Astrocyte of the cerebellum (primary cell): Measurements from ENCODE around the gene KMT2A.
"Not testable (repeated sequence)": the region's sequence is repeated elsewhere in the genome, so short reads cannot be mapped to it uniquely, and the experiment has no call there.

ENCODE experiments used
- DNase-seq: peaks from one replicate; pipeline ENCODE4 v3.0.0-alpha.2; 2011; ENCODE audit warnings: low read depth
- H3K4me3 ChIP-seq: 2 replicates; pipeline ENCODE4 v1.5.1; 2011; ENCODE audit warnings: mild to moderate bottlenecking, low read depth, low read length, moderate library complexity
- in situ Hi-C: cut with HindIII; loops from 2 replicates; pipeline ENCODE4 v1.10.0; 2017; ENCODE audit warnings: low sequenced_read_pairs
- TF ChIP-seq, protein P1 (sequence below): IDR thresholded peaks from 2 replicates; pipeline ENCODE4 v1.5.1; 2012; ENCODE audit warnings: low read length, low read depth, moderate library complexity, mild to moderate bottlenecking; ENCODE audit errors: missing control alignments

KMT2A gene

GRCh38 chr11:118415062-118415738 is 21.1 kb upstream of the KMT2A start:
- in situ Hi-C loops: no loop called here
- no peak for DNase-seq
- H3K4me3 ChIP-seq: no peak overlapping the region
- TF ChIP-seq, protein P1, sequence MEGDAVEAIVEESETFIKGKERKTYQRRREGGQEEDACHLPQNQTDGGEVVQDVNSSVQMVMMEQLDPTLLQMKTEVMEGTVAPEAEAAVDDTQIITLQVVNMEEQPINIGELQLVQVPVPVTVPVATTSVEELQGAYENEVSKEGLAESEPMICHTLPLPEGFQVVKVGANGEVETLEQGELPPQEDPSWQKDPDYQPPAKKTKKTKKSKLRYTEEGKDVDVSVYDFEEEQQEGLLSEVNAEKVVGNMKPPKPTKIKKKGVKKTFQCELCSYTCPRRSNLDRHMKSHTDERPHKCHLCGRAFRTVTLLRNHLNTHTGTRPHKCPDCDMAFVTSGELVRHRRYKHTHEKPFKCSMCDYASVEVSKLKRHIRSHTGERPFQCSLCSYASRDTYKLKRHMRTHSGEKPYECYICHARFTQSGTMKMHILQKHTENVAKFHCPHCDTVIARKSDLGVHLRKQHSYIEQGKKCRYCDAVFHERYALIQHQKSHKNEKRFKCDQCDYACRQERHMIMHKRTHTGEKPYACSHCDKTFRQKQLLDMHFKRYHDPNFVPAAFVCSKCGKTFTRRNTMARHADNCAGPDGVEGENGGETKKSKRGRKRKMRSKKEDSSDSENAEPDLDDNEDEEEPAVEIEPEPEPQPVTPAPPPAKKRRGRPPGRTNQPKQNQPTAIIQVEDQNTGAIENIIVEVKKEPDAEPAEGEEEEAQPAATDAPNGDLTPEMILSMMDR: no peak

- peak; percentile 66 for DNase-seq
- in situ Hi-C loops: no loop called here
- H3K4me3 ChIP-seq: no peak overlapping the region
- TF ChIP-seq, protein P1: no peak
These were observed 20.6 kb upstream of the KMT2A start for GRCh38 chr11:118415739-118416068.

- DNase-seq, in situ Hi-C loops, H3K4me3 ChIP-seq: not testable (repeated sequence)
These were observed 19.4 kb upstream of the KMT2A start for GRCh38 chr11:118416900-118417299.

DNA sequence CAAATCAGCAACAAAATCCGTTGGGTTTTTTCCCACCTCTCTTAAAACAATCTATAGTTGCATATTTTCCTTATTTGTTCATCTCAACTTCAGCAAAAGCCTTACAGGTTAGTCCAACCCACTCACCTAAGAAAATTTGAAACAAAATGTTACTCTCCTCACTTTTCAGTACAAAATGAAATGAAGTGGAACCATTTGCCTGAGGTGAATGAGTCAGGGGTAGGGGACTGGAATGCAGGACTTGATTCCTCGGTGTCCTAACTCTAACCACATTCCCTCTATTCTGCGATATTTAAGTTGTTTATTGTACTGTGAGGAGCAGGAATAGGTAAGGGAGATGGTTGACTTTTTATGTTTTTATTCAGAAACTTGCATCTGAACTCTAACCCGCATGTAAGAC is 18.5 kb upstream of the KMT2A start:
- TF ChIP-seq, protein P1: no peak
- H3K4me3 ChIP-seq: no peak overlapping the region
- DNase-seq: no peak
- in situ Hi-C loops: no loop called here

GRCh38 chr11:118418766-118419165 is 17.5 kb upstream of the KMT2A start:
- TF ChIP-seq, protein P1: no peak
- DNase-seq: no peak
- H3K4me3 ChIP-seq: no peak overlapping the region
- in situ Hi-C loops: no loop called here

- in situ Hi-C loops: no loop called here
- no peak for DNase-seq
- no peak overlapping the region for H3K4me3 ChIP-seq
- TF ChIP-seq, protein P1: no peak
These were observed 8.6 kb upstream of the KMT2A start for GRCh38 chr11:118427707-118428106.

- H3K4me3 ChIP-seq: no peak overlapping the region
- no peak for DNase-seq
- TF ChIP-seq, protein P1: peak; percentile 23
- in situ Hi-C loops: no loop called here
These were observed 5.3 kb upstream of the KMT2A start for GRCh38 chr11:118430956-118431355.
